ENCODE data around the gene NEU3.
"Not testable (repeated sequence)": the region's sequence is repeated elsewhere in the genome, so short reads cannot be mapped to it uniquely, and the experiment has no call there.

The NEU3 gene

GRCh38 chr11:75040167-75040770 is 51.5 kb downstream of the NEU3 start:
- H3K79me1 ChIP-seq (replicated peaks; ENCODE audit: low read length, poor library complexity, severe bottlenecking): peaks cover 6% of the 10 kb centered on the region
- H2BK5ac ChIP-seq (ENCODE audit: low read depth, low read length, poor library complexity, severe bottlenecking): no peak overlapping the region
- no peak overlapping the region for H4K91ac ChIP-seq (ENCODE audit: low read length)
- peak overlapping the region; percentile 72 for H3K27ac ChIP-seq (ENCODE audit: low read length, poor library complexity, severe bottlenecking)
- H2BK15ac ChIP-seq (ENCODE audit: low read depth, poor library complexity, severe bottlenecking): no peak overlapping the region
- peaks cover 17% of the 10 kb centered on the region for H3K4me1 ChIP-seq (ENCODE audit: control insufficient read depth, insufficient read depth, low read depth, low read length)
- H3K4me2 ChIP-seq (ENCODE audit: low read length, poor library complexity, severe bottlenecking): no peak overlapping the region
- H3K23ac ChIP-seq (ENCODE audit: low read length in 2 of 2): no peak overlapping the region
- H3K36me3 ChIP-seq (ENCODE audit: control insufficient read depth in 1 of 2, insufficient read depth in 2 of 2, low read depth in 1 of 2, low read length in 2 of 2): peaks cover 0 to 7% of the 10 kb centered on the region in 2 experiments
- H4K8ac ChIP-seq (ENCODE audit: low read length): no peak overlapping the region
- H2AFZ ChIP-seq (ENCODE audit: low read depth, low read length): no peak overlapping the region
- H3K4ac ChIP-seq (ENCODE audit: low read depth in 1 of 2, low read length in 2 of 2): no peak overlapping the region
- no peak for DNase-seq
- H2AK5ac ChIP-seq (ENCODE audit: low read length, severe bottlenecking): no peak overlapping the region
- peak overlapping the region in 1 of 2 experiments; percentile 9 for H3K4me3 ChIP-seq (ENCODE audit: insufficient read depth in 1 of 2, low read depth in 1 of 2, low read length in 2 of 2)
- no peak overlapping the region for H3K14ac ChIP-seq (ENCODE audit: low read length in 2 of 2)
- H2BK120ac ChIP-seq (ENCODE audit: low read depth, low read length): no peak overlapping the region
- 90% methylated on average over 11 of the region's 11 CpGs for WGBS
- no peak overlapping the region for H3K18ac ChIP-seq (ENCODE audit: low read depth in 1 of 2, low read length in 2 of 2)
- no peaks in the 10 kb centered on the region for H3K9me3 ChIP-seq (ENCODE audit: control insufficient read depth, low read length)
- H3K9ac ChIP-seq (ENCODE audit: low read length): no peak overlapping the region
- no peak overlapping the region for H2BK12ac ChIP-seq (ENCODE audit: low read length in 2 of 2)
- no peaks in the 10 kb centered on the region for H3K27me3 ChIP-seq (ENCODE audit: control insufficient read depth in 1 of 2, insufficient read depth in 1 of 2, low read length in 2 of 2)

- Histone ChIP-seq H2BK120ac (ENCODE audit: low read depth, low read length) (no peak overlapping the region), H2BK5ac (ENCODE audit: low read depth, low read length, poor library complexity, severe bottlenecking) (no peak overlapping the region), H2AK5ac (ENCODE audit: low read length, severe bottlenecking) (no peak overlapping the region), H3K4me2 (ENCODE audit: low read length, poor library complexity, severe bottlenecking) (no peak overlapping the region), H2BK15ac (ENCODE audit: low read depth, poor library complexity, severe bottlenecking) (no peak overlapping the region), H3K36me3 (ENCODE audit: control insufficient read depth in 1 of 2, insufficient read depth in 2 of 2, low read depth in 1 of 2, low read length in 2 of 2) (peaks cover 0 to 7% of the 10 kb centered on the region in 2 experiments), H3K4me1 (ENCODE audit: control insufficient read depth, insufficient read depth, low read depth, low read length) (peaks cover 12% of the 10 kb centered on the region), H2BK12ac (ENCODE audit: low read length in 2 of 2) (no peak overlapping the region), H3K9ac (ENCODE audit: low read length) (no peak overlapping the region), H3K18ac (ENCODE audit: low read depth in 1 of 2, low read length in 2 of 2) (no peak overlapping the region), H4K91ac (ENCODE audit: low read length) (no peak overlapping the region), H3K4ac (ENCODE audit: low read depth in 1 of 2, low read length in 2 of 2) (no peak overlapping the region), H3K79me1 (replicated peaks; ENCODE audit: low read length, poor library complexity, severe bottlenecking) (peaks cover 6% of the 10 kb centered on the region), H4K8ac (ENCODE audit: low read length) (no peak overlapping the region), H3K23ac (ENCODE audit: low read length in 2 of 2) (no peak overlapping the region), H3K14ac (ENCODE audit: low read length in 2 of 2) (no peak overlapping the region), H3K27ac (ENCODE audit: low read length, poor library complexity, severe bottlenecking) (peak overlapping the region; percentile 66), H3K4me3 (ENCODE audit: insufficient read depth in 1 of 2, low read depth in 1 of 2, low read length in 2 of 2) (no peak overlapping the region), H3K27me3 (ENCODE audit: control insufficient read depth in 1 of 2, insufficient read depth in 1 of 2, low read length in 2 of 2) (no peaks in the 10 kb centered on the region), H3K9me3 (ENCODE audit: control insufficient read depth, low read length) (no peaks in the 10 kb centered on the region), H2AFZ (ENCODE audit: low read depth, low read length) (no peak overlapping the region)
- WGBS: 100% methylated on average over 1 of the region's 2 CpGs
- DNase-seq: no peak
Measured at GRCh38 chr11:75041263-75041662, 52.5 kb downstream of the NEU3 start.

DNA sequence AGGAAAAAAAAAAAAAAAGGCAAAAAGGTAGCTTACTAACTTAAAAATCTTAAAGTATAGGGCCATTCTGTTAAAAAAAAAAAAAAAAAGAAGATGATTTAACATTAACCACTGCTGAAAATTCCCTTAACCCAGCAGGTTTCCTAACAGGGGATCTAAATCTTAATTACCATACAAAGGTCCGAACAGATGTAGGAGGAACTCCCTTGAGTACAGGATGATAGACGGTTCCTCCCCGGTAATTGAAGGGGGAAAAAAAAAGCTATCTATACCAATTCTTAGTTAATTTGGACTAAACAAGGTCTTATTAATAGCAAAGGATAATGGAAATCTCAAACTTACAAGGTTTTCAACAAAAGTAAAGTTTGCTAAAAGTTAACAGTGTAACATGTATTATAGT is 53.1 kb downstream of the NEU3 start:
- peaks cover 13% of the 10 kb centered on the region for H3K4me1 ChIP-seq (ENCODE audit: control insufficient read depth, insufficient read depth, low read depth, low read length)
- not testable (repeated sequence) for H4K8ac ChIP-seq (ENCODE audit: low read length); H3K9ac ChIP-seq (ENCODE audit: low read length); H3K9me3 ChIP-seq (ENCODE audit: control insufficient read depth, low read length); H4K91ac ChIP-seq (ENCODE audit: low read length); H3K23ac ChIP-seq (ENCODE audit: low read length in 2 of 2); H2BK12ac ChIP-seq (ENCODE audit: low read length in 2 of 2); H2BK5ac ChIP-seq (ENCODE audit: low read depth, low read length, poor library complexity, severe bottlenecking); H3K14ac ChIP-seq (ENCODE audit: low read length in 2 of 2); H2BK15ac ChIP-seq (ENCODE audit: low read depth, poor library complexity, severe bottlenecking); H3K27me3 ChIP-seq (ENCODE audit: control insufficient read depth in 1 of 2, insufficient read depth in 1 of 2, low read length in 2 of 2); H3K27ac ChIP-seq (ENCODE audit: low read length, poor library complexity, severe bottlenecking); H3K18ac ChIP-seq (ENCODE audit: low read depth in 1 of 2, low read length in 2 of 2); H3K36me3 ChIP-seq (ENCODE audit: control insufficient read depth in 1 of 2, insufficient read depth in 2 of 2, low read depth in 1 of 2, low read length in 2 of 2); DNase-seq; H3K4me3 ChIP-seq (ENCODE audit: insufficient read depth in 1 of 2, low read depth in 1 of 2, low read length in 2 of 2); H2AK5ac ChIP-seq (ENCODE audit: low read length, severe bottlenecking); H2AFZ ChIP-seq (ENCODE audit: low read depth, low read length); H2BK120ac ChIP-seq (ENCODE audit: low read depth, low read length); H3K4ac ChIP-seq (ENCODE audit: low read depth in 1 of 2, low read length in 2 of 2); H3K79me1 ChIP-seq (replicated peaks; ENCODE audit: low read length, poor library complexity, severe bottlenecking)
- H3K4me2 ChIP-seq (ENCODE audit: low read length, poor library complexity, severe bottlenecking): peak overlapping the region; percentile 9
- WGBS: 70% methylated on average over 1 of the region's 3 CpGs

DNA sequence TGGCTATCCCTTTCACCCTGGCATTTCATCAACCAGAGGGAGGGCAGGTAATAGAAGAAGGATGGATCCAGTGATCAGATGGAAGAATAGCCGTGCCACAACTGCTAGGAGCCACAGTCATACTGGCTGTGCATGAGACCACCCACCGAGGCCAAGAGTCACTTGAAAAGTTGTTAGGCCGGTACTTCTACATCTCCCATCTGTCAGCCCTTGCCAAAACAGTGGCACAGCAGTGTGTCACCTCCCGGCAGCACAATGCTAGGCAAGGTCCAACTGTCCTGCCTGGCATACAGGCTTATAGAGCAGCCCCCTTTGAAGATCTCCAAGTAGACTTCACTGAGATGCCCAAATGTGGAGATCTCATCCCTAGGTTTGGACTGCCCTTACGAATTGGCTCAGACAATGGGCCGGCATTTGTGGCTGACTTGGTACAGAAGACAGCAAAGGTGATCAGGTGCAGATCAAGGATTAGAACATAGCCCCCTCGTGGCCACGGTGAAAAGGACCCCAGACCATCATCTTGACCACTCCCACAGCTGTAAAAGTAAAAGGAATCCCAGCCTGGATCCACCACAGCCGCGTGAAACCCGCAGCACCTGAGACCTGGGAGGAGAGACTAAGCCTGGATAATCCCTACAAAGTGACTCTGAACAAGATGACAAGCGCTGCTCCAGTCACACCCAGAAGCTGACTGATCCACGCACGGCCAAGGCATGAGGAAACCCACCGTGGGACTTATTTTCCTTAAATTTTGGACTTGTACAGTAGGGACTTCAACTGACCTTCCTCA is 55.8 kb downstream of the NEU3 start:
- H4K8ac ChIP-seq (ENCODE audit: low read length); H3K14ac ChIP-seq (ENCODE audit: low read length in 2 of 2); H3K27me3 ChIP-seq (ENCODE audit: control insufficient read depth in 1 of 2, insufficient read depth in 1 of 2, low read length in 2 of 2); H2AFZ ChIP-seq (ENCODE audit: low read depth, low read length); H3K4me3 ChIP-seq (ENCODE audit: insufficient read depth in 1 of 2, low read depth in 1 of 2, low read length in 2 of 2); H3K9ac ChIP-seq (ENCODE audit: low read length); H3K4me2 ChIP-seq (ENCODE audit: low read length, poor library complexity, severe bottlenecking); H2BK15ac ChIP-seq (ENCODE audit: low read depth, poor library complexity, severe bottlenecking); H3K36me3 ChIP-seq (ENCODE audit: control insufficient read depth in 1 of 2, insufficient read depth in 2 of 2, low read depth in 1 of 2, low read length in 2 of 2); H3K23ac ChIP-seq (ENCODE audit: low read length in 2 of 2); H2BK12ac ChIP-seq (ENCODE audit: low read length in 2 of 2); H3K18ac ChIP-seq (ENCODE audit: low read depth in 1 of 2, low read length in 2 of 2); H2BK120ac ChIP-seq (ENCODE audit: low read depth, low read length); H3K4ac ChIP-seq (ENCODE audit: low read depth in 1 of 2, low read length in 2 of 2); H3K79me1 ChIP-seq (replicated peaks; ENCODE audit: low read length, poor library complexity, severe bottlenecking); DNase-seq; H3K9me3 ChIP-seq (ENCODE audit: control insufficient read depth, low read length): not testable (repeated sequence)
- H2BK5ac ChIP-seq (ENCODE audit: low read depth, low read length, poor library complexity, severe bottlenecking): peak overlapping the region; percentile 66
- peaks cover 13% of the 10 kb centered on the region for H3K4me1 ChIP-seq (ENCODE audit: control insufficient read depth, insufficient read depth, low read depth, low read length)
- 93% methylated on average over 15 of the region's 15 CpGs for WGBS
- H2AK5ac ChIP-seq (ENCODE audit: low read length, severe bottlenecking): peak overlapping the region; percentile 95
- peak overlapping the region; percentile 50 for H4K91ac ChIP-seq (ENCODE audit: low read length)
- H3K27ac ChIP-seq (ENCODE audit: low read length, poor library complexity, severe bottlenecking): peak overlapping the region; percentile 17

All from mesenchymal stem cell (in vitro differentiated cells and primary cell).